Astrocyte (in vitro differentiated cells and primary cell): ENCODE results near the gene PCMT1. TPM values are rescaled to one million over a fixed set of nuclear protein-coding genes. Genes with fewer than 3 reads are reported as not detected.
"Not testable (repeated sequence)": the region's sequence is repeated elsewhere in the genome, so short reads cannot be mapped to it uniquely, and the experiment has no call there.

Source experiments
- DNase-seq: peaks from one replicate; pipeline ENCODE4 v3.0.0-alpha.2; 2010; ENCODE audit warnings: low read depth
- FAIRE-seq: peaks from 2 replicates; lab custom pipeline; 2011; peaks lifted over from hg19 to GRCh38; lab: Jason Lieb, UNC
- H2AFZ ChIP-seq: 2 replicates; pipeline ENCODE4 v1.6.0; 2012; ENCODE audit warnings: low read depth, low read length, inconsistent platforms
- H3K27ac ChIP-seq: 2 replicates; pipeline ENCODE4 v1.5.1; 2011; ENCODE audit warnings: low read depth, low read length, inconsistent platforms
- H3K27me3 ChIP-seq: 2 replicates; pipeline ENCODE4 v1.6.0; 2011; ENCODE audit warnings: low read length, inconsistent platforms; ENCODE audit not compliant: insufficient read depth
- H3K36me3 ChIP-seq: 2 replicates; pipeline ENCODE4 v1.5.1; 2011; ENCODE audit warnings: low read length, inconsistent platforms; ENCODE audit not compliant: insufficient read depth
- H3K4me1 ChIP-seq: 2 replicates; pipeline ENCODE4 v1.5.1; 2011; ENCODE audit warnings: low read length, inconsistent platforms; ENCODE audit not compliant: insufficient read depth
- H3K4me2 ChIP-seq: 2 replicates; pipeline ENCODE4 v1.6.0; 2012; ENCODE audit warnings: low read length, inconsistent platforms
- H3K4me3 ChIP-seq: 2 replicates; pipeline ENCODE4 v1.5.1; 2011; ENCODE audit warnings: low read depth, mild to moderate bottlenecking, low read length, inconsistent platforms; ENCODE audit not compliant: insufficient read depth
- H3K79me2 ChIP-seq: 2 replicates; pipeline ENCODE4 v1.6.0; 2012; ENCODE audit warnings: mild to moderate bottlenecking, low read length, inconsistent platforms; ENCODE audit not compliant: insufficient read depth
- H3K9ac ChIP-seq: 2 replicates; pipeline ENCODE4 v1.6.0; 2012; ENCODE audit warnings: mild to moderate bottlenecking, low read length, inconsistent platforms
- H3K9me3 ChIP-seq: 2 replicates; pipeline ENCODE4 v1.5.1; 2012; ENCODE audit warnings: low read depth, mild to moderate bottlenecking, low read length, inconsistent platforms; ENCODE audit not compliant: insufficient read depth
- H4K20me1 ChIP-seq: 2 replicates; pipeline ENCODE4 v1.6.0; 2012; ENCODE audit warnings: low read length, inconsistent platforms; ENCODE audit not compliant: insufficient read depth
- H3K27ac Mint-ChIP-seq: one replicate; pipeline ENCODE4 v1.8.0; 2021; ENCODE audit warnings: mild to moderate bottlenecking, mixed read lengths; ENCODE audit not compliant: unreplicated experiment
- H3K27me3 Mint-ChIP-seq: one replicate; pipeline ENCODE4 v1.8.0; 2021; ENCODE audit warnings: low read depth, mixed read lengths; ENCODE audit not compliant: unreplicated experiment
- H3K36me3 Mint-ChIP-seq: one replicate; pipeline ENCODE4 v1.8.0; 2021; ENCODE audit warnings: low read depth, mixed read lengths; ENCODE audit not compliant: unreplicated experiment
- H3K4me1 Mint-ChIP-seq: one replicate; pipeline ENCODE4 v1.8.0; 2021; ENCODE audit warnings: low read depth, mixed read lengths; ENCODE audit not compliant: unreplicated experiment
- H3K4me3 Mint-ChIP-seq: one replicate; pipeline ENCODE4 v1.8.0; 2021; ENCODE audit warnings: mild to moderate bottlenecking, moderate library complexity, mixed read lengths; ENCODE audit not compliant: unreplicated experiment
- H3K9me3 Mint-ChIP-seq: one replicate; pipeline ENCODE4 v1.8.0; 2021; ENCODE audit warnings: mild to moderate bottlenecking, mixed read lengths; ENCODE audit not compliant: unreplicated experiment
- EZH2 ChIP-seq: IDR thresholded peaks from 2 replicates; pipeline ENCODE4 v1.6.1; 2012; ENCODE audit warnings: mild to moderate bottlenecking, low read length, inconsistent platforms; ENCODE audit not compliant: insufficient read depth
- total RNA-seq: library from RNA; stranded (reverse); gene quantifications from 2 replicates; pipeline ENCODE4 v1.2.1, GENCODE V29; 2021
- TF ChIP-seq, protein P1 (sequence below): IDR thresholded peaks from 2 replicates; pipeline ENCODE4 v1.5.1; 2011; ENCODE audit warnings: low read depth, mild to moderate bottlenecking, inconsistent platforms, low read length, moderate library complexity; ENCODE audit not compliant: insufficient read depth

Gene PCMT1
- total RNA-seq, 1 donor from 2014 or later: 127 TPM

DNA sequence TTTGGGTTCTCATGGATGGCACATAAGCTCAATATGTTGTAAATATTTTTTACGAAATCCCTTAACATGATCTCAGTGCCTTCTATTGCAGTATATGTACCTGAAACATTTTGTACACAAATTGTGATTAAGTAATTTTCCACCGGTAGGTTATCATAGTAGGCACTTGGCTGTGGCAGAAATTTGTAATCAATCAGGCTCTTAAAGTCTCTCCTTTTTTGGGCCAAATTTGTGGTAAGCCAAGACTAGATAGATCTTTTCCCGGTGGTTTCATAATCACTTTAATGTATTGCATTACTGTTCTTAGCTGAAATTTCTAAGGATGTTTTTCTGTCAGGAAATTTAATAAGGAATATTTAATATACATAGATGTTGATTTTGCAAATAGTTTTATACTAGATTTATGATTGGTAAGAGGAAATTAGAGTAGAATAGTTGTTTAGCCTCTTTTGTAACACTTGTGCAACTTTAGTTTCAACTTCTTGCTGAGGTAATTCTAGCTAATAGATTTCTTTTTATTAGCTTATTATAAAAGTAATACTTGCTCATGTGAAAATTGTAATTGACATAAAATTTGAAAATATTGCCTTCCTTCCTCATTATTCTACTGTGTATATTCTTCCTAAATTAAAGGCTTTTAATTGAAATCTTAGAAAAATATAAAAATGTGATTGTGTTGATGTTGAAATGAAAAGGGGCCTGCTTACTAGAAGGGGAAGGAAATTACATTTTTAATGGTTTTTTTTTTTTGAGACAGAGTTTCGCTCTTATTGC is 3.2 kb downstream of the PCMT1 start:
- H2AFZ ChIP-seq: no peak overlapping the region
- peaks cover 6% of the 10 kb centered on the region for H3K4me1 Mint-ChIP-seq
- H3K36me3 Mint-ChIP-seq: no peaks in the 10 kb centered on the region
- no peak for DNase-seq
- no peak overlapping the region for H3K27ac Mint-ChIP-seq
- H3K27ac ChIP-seq: no peak overlapping the region
- no peak overlapping the region for H3K4me2 ChIP-seq
- peaks cover 83% of the 10 kb centered on the region for H3K79me2 ChIP-seq
- H3K36me3 ChIP-seq: no peaks in the 10 kb centered on the region
- no peaks in the 10 kb centered on the region for H3K27me3 ChIP-seq
- no peaks in the 10 kb centered on the region for H3K4me1 ChIP-seq
- no peak overlapping the region for H3K9ac ChIP-seq
- no peaks in the 10 kb centered on the region for H3K27me3 Mint-ChIP-seq
- H3K4me3 ChIP-seq: no peak overlapping the region
- no peaks in the 10 kb centered on the region for H3K9me3 Mint-ChIP-seq
- FAIRE-seq: no peak
- H3K4me3 Mint-ChIP-seq: no peak overlapping the region
- no peak for TF ChIP-seq EZH2
- TF ChIP-seq, protein P1, sequence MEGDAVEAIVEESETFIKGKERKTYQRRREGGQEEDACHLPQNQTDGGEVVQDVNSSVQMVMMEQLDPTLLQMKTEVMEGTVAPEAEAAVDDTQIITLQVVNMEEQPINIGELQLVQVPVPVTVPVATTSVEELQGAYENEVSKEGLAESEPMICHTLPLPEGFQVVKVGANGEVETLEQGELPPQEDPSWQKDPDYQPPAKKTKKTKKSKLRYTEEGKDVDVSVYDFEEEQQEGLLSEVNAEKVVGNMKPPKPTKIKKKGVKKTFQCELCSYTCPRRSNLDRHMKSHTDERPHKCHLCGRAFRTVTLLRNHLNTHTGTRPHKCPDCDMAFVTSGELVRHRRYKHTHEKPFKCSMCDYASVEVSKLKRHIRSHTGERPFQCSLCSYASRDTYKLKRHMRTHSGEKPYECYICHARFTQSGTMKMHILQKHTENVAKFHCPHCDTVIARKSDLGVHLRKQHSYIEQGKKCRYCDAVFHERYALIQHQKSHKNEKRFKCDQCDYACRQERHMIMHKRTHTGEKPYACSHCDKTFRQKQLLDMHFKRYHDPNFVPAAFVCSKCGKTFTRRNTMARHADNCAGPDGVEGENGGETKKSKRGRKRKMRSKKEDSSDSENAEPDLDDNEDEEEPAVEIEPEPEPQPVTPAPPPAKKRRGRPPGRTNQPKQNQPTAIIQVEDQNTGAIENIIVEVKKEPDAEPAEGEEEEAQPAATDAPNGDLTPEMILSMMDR: no peak
- peaks cover 61% of the 10 kb centered on the region for H4K20me1 ChIP-seq
- no peaks in the 10 kb centered on the region for H3K9me3 ChIP-seq

- not testable (repeated sequence) for H3K4me1 Mint-ChIP-seq, H3K27me3 ChIP-seq, H3K9me3 ChIP-seq, H3K4me1 ChIP-seq, FAIRE-seq, H3K36me3 Mint-ChIP-seq, H3K4me3 Mint-ChIP-seq, DNase-seq, H3K9ac ChIP-seq, H3K36me3 ChIP-seq, H3K9me3 Mint-ChIP-seq, H3K27ac Mint-ChIP-seq, H3K4me2 ChIP-seq, H3K27ac ChIP-seq, H3K4me3 ChIP-seq, H3K27me3 Mint-ChIP-seq, H2AFZ ChIP-seq
- peaks cover 86% of the 10 kb centered on the region for H3K79me2 ChIP-seq
- H4K20me1 ChIP-seq: peaks cover 61% of the 10 kb centered on the region
Measured at GRCh38 chr6:149753374-149753637, 3.8 kb downstream of the PCMT1 start.

DNA sequence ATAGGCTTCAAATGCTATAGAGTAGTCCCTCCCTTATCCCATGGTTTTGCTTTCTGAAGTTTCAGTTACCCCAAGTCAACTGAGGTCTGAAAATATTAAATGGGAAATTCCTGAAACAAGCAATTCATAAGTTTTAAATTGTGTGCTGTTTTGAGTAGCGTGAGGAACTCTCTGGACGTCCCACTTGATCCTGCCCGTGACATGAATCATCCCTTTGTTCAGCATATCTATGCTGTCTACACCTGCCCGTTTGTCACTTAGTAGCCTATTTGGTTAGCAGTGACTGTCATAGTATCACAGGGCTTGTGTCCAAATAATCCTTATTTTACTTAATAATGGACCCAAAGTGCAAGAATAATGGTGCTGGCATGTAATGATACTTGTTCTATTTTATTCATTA is 5.0 kb downstream of the PCMT1 start:
- TF ChIP-seq EZH2: no peak
- no peaks in the 10 kb centered on the region for H3K27me3 Mint-ChIP-seq
- no peak overlapping the region for H3K9ac ChIP-seq
- peaks cover 97% of the 10 kb centered on the region for H3K79me2 ChIP-seq
- H3K27me3 ChIP-seq: no peaks in the 10 kb centered on the region
- FAIRE-seq (no peak), DNase-seq (no peak)
- H3K4me3 Mint-ChIP-seq: no peak overlapping the region
- H3K4me2 ChIP-seq: no peak overlapping the region
- H3K4me3 ChIP-seq: no peak overlapping the region
- peaks cover 6% of the 10 kb centered on the region for H3K4me1 Mint-ChIP-seq
- H2AFZ ChIP-seq: no peak overlapping the region
- H3K27ac ChIP-seq: no peak overlapping the region
- no peaks in the 10 kb centered on the region for H3K36me3 Mint-ChIP-seq
- no peaks in the 10 kb centered on the region for H3K9me3 Mint-ChIP-seq
- no peaks in the 10 kb centered on the region for H3K4me1 ChIP-seq
- no peaks in the 10 kb centered on the region for H3K36me3 ChIP-seq
- H4K20me1 ChIP-seq: peaks cover 61% of the 10 kb centered on the region
- no peaks in the 10 kb centered on the region for H3K9me3 ChIP-seq
- H3K27ac Mint-ChIP-seq: no peak overlapping the region
